HCT116 (cell line): Measurements from ENCODE around the gene GPC4. TPM values are rescaled to one million over a fixed set of nuclear protein-coding genes. Genes with fewer than 3 reads are reported as not detected.

Experiments used
- ATAC-seq: fragments of 200-7000 bp; cut with Tn5 transposase; 2 replicates; pipeline ENCODE4 v1.9.1; 2020; ENCODE audit warnings: mild to moderate bottlenecking, moderate library complexity
- BruUV-seq: library from RNA; stranded (reverse); fragments of 400-500 nt; replicated peaks from 2 replicates; lab custom pipeline; 2021; lab: Mats Ljungman, UMichigan
- CTCF ChIA-PET: fragments of 300-600 bp; sonication (Branson Sonifier 250); formaldehyde crosslinking; loops from one replicate; lab custom pipeline; 2021; ENCODE audit warnings: antibody characterized with exemption; lab: Charles Lee
- POLR2A ChIA-PET: fragments of 300-600, 350-600 bp; sonication (Branson Sonifier 250); formaldehyde crosslinking; loops from one replicate; lab custom pipeline; 2021; ENCODE audit warnings: antibody characterized with exemption; lab: Charles Lee
- RAD21 ChIA-PET, 2 experiments: fragments of 300-600 bp; sonication (Branson Sonifier 250); formaldehyde crosslinking; loops; one replicate each; lab custom pipeline; 2023; ENCODE audit warnings: low total read pairs in 2 of 2; ENCODE audit not compliant: uncharacterized antibody in 2 of 2, unreplicated experiment in 2 of 2, low non-redundant PET in 1 of 2; lab: Charles Lee
- DNase-seq: peaks from one replicate; pipeline ENCODE4 v3.0.0-alpha.2; 2010; ENCODE audit warnings: low read depth, low spot score
- H2AFZ ChIP-seq: fragments of 200-600 bp; shearing (Covaris generic), sonication (generic); 2 replicates; pipeline ENCODE4 v1.6.1; 2017; ENCODE audit warnings: low read depth, mixed run types, mixed read lengths, antibody characterized with exemption, low read length; ENCODE audit not compliant: poor library complexity, severe bottlenecking
- H3K27ac ChIP-seq: 2 replicates; pipeline ENCODE4 v1.5.1; 2012; ENCODE audit warnings: low read depth, low read length
- H3K27me3 ChIP-seq: fragments of 200-600 bp; sonication (generic); 2 replicates; pipeline ENCODE4 v1.6.1; 2016; ENCODE audit warnings: mixed run types, low read length, mixed read lengths; ENCODE audit not compliant: insufficient read depth
- H3K36me3 ChIP-seq, 2 experiments: fragments of 200-500 bp in 1 of 2; fragments of 200-600 bp in 1 of 2; sonication (Bioruptor generic) in 1 of 2; sonication (generic) in 1 of 2; 2 replicates each; pipeline versions ENCODE4 v1.5.1 to v1.6.1; 2014 to 2016; ENCODE audit warnings: low read length in 2 of 2, inconsistent platforms in 1 of 2, mixed read lengths in 1 of 2, mixed run types in 1 of 2; ENCODE audit not compliant: insufficient read depth in 2 of 2, control insufficient read depth in 1 of 2
- H3K4me1 ChIP-seq, 2 experiments: fragments of 200-600 bp in 1 of 2; sonication (generic) in 1 of 2; 2 replicates each; pipeline versions ENCODE4 v1.5.1 to v1.6.1; 2012 to 2017; ENCODE audit warnings: low read length in 2 of 2, inconsistent platforms in 1 of 2, mild to moderate bottlenecking in 1 of 2, mixed read lengths in 1 of 2, mixed run types in 1 of 2, moderate library complexity in 1 of 2; ENCODE audit not compliant: insufficient read depth in 2 of 2, control insufficient read depth in 1 of 2
- H3K4me2 ChIP-seq: fragments of 200-600 bp; sonication (generic); 2 replicates; pipeline ENCODE4 v1.6.1; 2017; ENCODE audit warnings: mixed run types, low read length, mixed read lengths
- H3K4me3 ChIP-seq, 2 experiments: fragments of 200-600 bp in 1 of 2; sonication (generic) in 1 of 2; replicated peaks in 1 of 2; 2 replicates each; pipeline ENCODE4 v1.5.1; 2011 to 2016; ENCODE audit warnings: low read length in 2 of 2, control low read depth in 1 of 2, low read depth in 1 of 2, mild to moderate bottlenecking in 1 of 2, mixed read lengths in 1 of 2, mixed run types in 1 of 2
- H3K79me2 ChIP-seq: fragments of 200-600 bp; sonication (generic); 2 replicates; pipeline ENCODE4 v1.6.1; 2017; ENCODE audit warnings: mild to moderate bottlenecking, mixed run types, low read length, moderate library complexity, mixed read lengths; ENCODE audit not compliant: insufficient read depth
- H3K9ac ChIP-seq: fragments of 200-600 bp; sonication (generic); 2 replicates; pipeline ENCODE4 v1.6.1; 2016; ENCODE audit warnings: low read length, mixed read lengths
- H3K9me2 ChIP-seq: fragments of 200-600 bp; sonication (generic), shearing (Covaris generic); 2 replicates; pipeline ENCODE4 v1.6.1; 2017; ENCODE audit warnings: mixed run types, mild to moderate bottlenecking, moderate library complexity; ENCODE audit not compliant: insufficient read depth
- H3K9me3 ChIP-seq, 2 experiments: fragments of 200-500 bp in 1 of 2; fragments of 200-600 bp in 1 of 2; sonication (Bioruptor generic) in 1 of 2; sonication (generic) in 1 of 2; 2 replicates each; pipeline ENCODE4 v1.6.1; 2014 to 2017; ENCODE audit warnings: low read length in 2 of 2, mixed read lengths in 2 of 2, inconsistent platforms in 1 of 2, low read depth in 1 of 2, mild to moderate bottlenecking in 1 of 2, mixed run types in 1 of 2, moderate library complexity in 1 of 2; ENCODE audit not compliant: control insufficient read depth in 1 of 2, insufficient read depth in 1 of 2
- H4K20me1 ChIP-seq: fragments of 200-600 bp; sonication (generic), shearing (Covaris generic); 2 replicates; pipeline ENCODE4 v1.6.1; 2017; ENCODE audit warnings: mixed run types, mild to moderate bottlenecking, moderate library complexity; ENCODE audit not compliant: insufficient read depth
- CBX3 ChIP-seq: IDR thresholded peaks from 2 replicates; pipeline ENCODE4 v1.6.1; 2012; ENCODE audit warnings: low read depth
- CEBPB ChIP-seq: IDR thresholded peaks from 2 replicates; pipeline ENCODE4 v1.6.1; 2012; ENCODE audit warnings: low read depth
- EGR1 ChIP-seq: IDR thresholded peaks from 2 replicates; pipeline ENCODE4 v1.6.1; 2012; ENCODE audit warnings: low read depth
- ELF1 ChIP-seq: IDR thresholded peaks from 2 replicates; pipeline ENCODE4 v1.6.1; 2012; ENCODE audit warnings: low read depth, borderline replicate concordance
- EZH2 ChIP-seq: fragments of 200-600 bp; sonication (generic); IDR thresholded peaks from 2 replicates; pipeline ENCODE4 v1.6.1; 2017; ENCODE audit warnings: antibody characterized with exemption, mixed run types
- EZH2phosphoT487 ChIP-seq: fragments of 200-600 bp; IDR thresholded peaks from 2 replicates; pipeline ENCODE4 v1.6.1; 2018; ENCODE audit warnings: antibody characterized with exemption, borderline replicate concordance
- JUND ChIP-seq: IDR thresholded peaks from 2 replicates; pipeline ENCODE4 v1.6.1; 2012
- POLR2A ChIP-seq: IDR thresholded peaks from 2 replicates; pipeline ENCODE4 v1.7.0; 2011; ENCODE audit warnings: borderline replicate concordance; ENCODE audit not compliant: insufficient read depth, insufficient read length; ENCODE audit errors: extremely low read depth
- RAD21 ChIP-seq: IDR thresholded peaks from 2 replicates; pipeline ENCODE4 v1.6.1; 2012; ENCODE audit warnings: low read depth, mild to moderate bottlenecking
- SIN3A ChIP-seq: IDR thresholded peaks from 2 replicates; pipeline ENCODE4 v1.6.1; 2012; ENCODE audit warnings: low read depth
- SP1 ChIP-seq: IDR thresholded peaks from 2 replicates; pipeline ENCODE4 v1.6.1; 2012; ENCODE audit warnings: low read depth
- SRF ChIP-seq: IDR thresholded peaks from 2 replicates; pipeline ENCODE4 v1.6.1; 2012; ENCODE audit warnings: low read depth
- TCF7L2 ChIP-seq: IDR thresholded peaks from 2 replicates; pipeline ENCODE4 v1.7.0; 2011; ENCODE audit warnings: borderline replicate concordance, inconsistent platforms; ENCODE audit not compliant: insufficient read depth, insufficient read length; ENCODE audit errors: extremely low read depth
- YY1 ChIP-seq: IDR thresholded peaks from 2 replicates; pipeline ENCODE4 v1.6.1; 2011; ENCODE audit warnings: low read length, low read depth, moderate library complexity, mild to moderate bottlenecking; ENCODE audit not compliant: insufficient replicate concordance; ENCODE audit errors: extremely low read depth
- ZFX ChIP-seq: fragments of 450-650 bp; IDR thresholded peaks from 2 replicates; pipeline ENCODE4 v1.6.1; 2017
- intact Hi-C: fragments of 100-400 bp; cut with micrococcal nuclease; formaldehyde crosslinking; loops from 2 replicates; pipeline ENCODE4 v1.10.0; 2022
- total RNA-seq: library from RNA; stranded (reverse); gene quantifications from one replicate; pipeline ENCODE4 v1.2.1, GENCODE V29; 2021; ENCODE audit not compliant: unreplicated experiment
- TF ChIP-seq, protein P1 (sequence below): IDR thresholded peaks from 2 replicates; pipeline ENCODE4 v1.6.1; 2012
- TF ChIP-seq, protein P2 (sequence below), 3 experiments: fragments of 200-600 bp in 1 of 3; sonication (generic) in 1 of 3; IDR thresholded peaks in 2 of 3; conservative IDR thresholded peaks in 1 of 3; 2 replicates each; pipeline ENCODE4 v1.5.1; 2012 to 2017; ENCODE audit warnings: low read depth in 2 of 3, low read length in 2 of 3, antibody characterized with exemption in 1 of 3, borderline replicate concordance in 1 of 3, control low read depth in 1 of 3, mild to moderate bottlenecking in 1 of 3, mixed read lengths in 1 of 3, mixed run types in 1 of 3, moderate library complexity in 1 of 3; ENCODE audit not compliant: insufficient read depth in 1 of 3
- TF ChIP-seq, protein P3 (sequence below): IDR thresholded peaks from 2 replicates; pipeline ENCODE4 v1.6.1; 2012
- TF ChIP-seq, protein P4 (sequence below): IDR thresholded peaks from 2 replicates; pipeline ENCODE4 v1.6.1; 2011; ENCODE audit warnings: mild to moderate bottlenecking, low read length, moderate library complexity; ENCODE audit not compliant: insufficient replicate concordance; ENCODE audit errors: extremely low read depth
- TF ChIP-seq, protein P5 (sequence below): IDR thresholded peaks from 2 replicates; pipeline ENCODE4 v1.6.1; 2012; ENCODE audit warnings: low read depth

The GPC4 gene
- total RNA-seq, 1 experiment from 2014 or later: 9.7 TPM

DNA sequence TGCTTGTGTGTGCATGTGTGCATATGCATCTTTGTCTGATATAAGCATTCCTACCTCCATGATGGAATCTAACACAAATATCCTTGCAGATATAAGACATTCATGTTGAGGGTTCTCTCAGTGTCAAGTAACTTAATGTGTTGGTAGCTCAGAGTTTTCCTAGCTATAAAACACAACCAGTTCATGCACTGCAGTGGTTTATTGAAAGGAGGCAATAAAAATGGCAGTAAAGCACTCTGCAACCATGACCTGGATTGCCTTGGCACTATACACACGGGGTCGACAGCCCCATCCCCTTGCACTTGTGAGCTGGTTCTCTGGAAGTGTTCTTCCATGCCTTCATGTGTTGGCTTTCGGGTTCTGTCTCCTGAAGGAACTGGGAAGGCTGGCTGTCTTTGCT is 38.9 kb downstream of the GPC4 start:
- Histone ChIP-seq H3K4me1 (no peaks in the 10 kb centered on the region), H3K27me3 (no peaks in the 10 kb centered on the region), H3K27ac (no peak overlapping the region), H2AFZ (no peak overlapping the region), H3K36me3 (no peaks in the 10 kb centered on the region), H3K4me2 (no peak overlapping the region), H4K20me1 (no peaks in the 10 kb centered on the region), H3K9me3 (no peaks in the 10 kb centered on the region), H3K9me2 (no peaks in the 10 kb centered on the region), H3K4me3 (no peak overlapping the region), H3K9ac (no peak overlapping the region), H3K79me2 (no peaks in the 10 kb centered on the region)
- ChIA-PET POLR2A (no interaction called here), RAD21 (no interaction called here), CTCF (no interaction called here)
- DNase-seq: no peak
- BruUV-seq: no TSS peak
- ATAC-seq: no peak
- intact Hi-C loops: no loop called here
- TF ChIP-seq EZH2phosphoT487: no peak
- TF ChIP-seq, protein P1, sequence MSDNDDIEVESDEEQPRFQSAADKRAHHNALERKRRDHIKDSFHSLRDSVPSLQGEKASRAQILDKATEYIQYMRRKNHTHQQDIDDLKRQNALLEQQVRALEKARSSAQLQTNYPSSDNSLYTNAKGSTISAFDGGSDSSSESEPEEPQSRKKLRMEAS: no peak
- TF ChIP-seq, protein P2, sequence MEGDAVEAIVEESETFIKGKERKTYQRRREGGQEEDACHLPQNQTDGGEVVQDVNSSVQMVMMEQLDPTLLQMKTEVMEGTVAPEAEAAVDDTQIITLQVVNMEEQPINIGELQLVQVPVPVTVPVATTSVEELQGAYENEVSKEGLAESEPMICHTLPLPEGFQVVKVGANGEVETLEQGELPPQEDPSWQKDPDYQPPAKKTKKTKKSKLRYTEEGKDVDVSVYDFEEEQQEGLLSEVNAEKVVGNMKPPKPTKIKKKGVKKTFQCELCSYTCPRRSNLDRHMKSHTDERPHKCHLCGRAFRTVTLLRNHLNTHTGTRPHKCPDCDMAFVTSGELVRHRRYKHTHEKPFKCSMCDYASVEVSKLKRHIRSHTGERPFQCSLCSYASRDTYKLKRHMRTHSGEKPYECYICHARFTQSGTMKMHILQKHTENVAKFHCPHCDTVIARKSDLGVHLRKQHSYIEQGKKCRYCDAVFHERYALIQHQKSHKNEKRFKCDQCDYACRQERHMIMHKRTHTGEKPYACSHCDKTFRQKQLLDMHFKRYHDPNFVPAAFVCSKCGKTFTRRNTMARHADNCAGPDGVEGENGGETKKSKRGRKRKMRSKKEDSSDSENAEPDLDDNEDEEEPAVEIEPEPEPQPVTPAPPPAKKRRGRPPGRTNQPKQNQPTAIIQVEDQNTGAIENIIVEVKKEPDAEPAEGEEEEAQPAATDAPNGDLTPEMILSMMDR (IDR thresholded peaks at IDR 0.05 in 2 of 3, conservative IDR thresholded peaks at IDR 0.05 in 1 of 3; ENCODE audit: borderline replicate concordance in 1 of 3, insufficient read depth in 1 of 3, low read depth in 2 of 3, low read length in 2 of 3): no peak
- no peak for TF ChIP-seq SRF
- TF ChIP-seq RAD21: no peak
- TF ChIP-seq CEBPB: no peak
- TF ChIP-seq EZH2: no peak
- no peak for TF ChIP-seq TCF7L2
- no peak for TF ChIP-seq EGR1
- TF ChIP-seq, protein P3, sequence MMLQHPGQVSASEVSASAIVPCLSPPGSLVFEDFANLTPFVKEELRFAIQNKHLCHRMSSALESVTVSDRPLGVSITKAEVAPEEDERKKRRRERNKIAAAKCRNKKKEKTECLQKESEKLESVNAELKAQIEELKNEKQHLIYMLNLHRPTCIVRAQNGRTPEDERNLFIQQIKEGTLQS: no peak
- no peak for TF ChIP-seq JUND
- TF ChIP-seq SIN3A: no peak
- TF ChIP-seq, protein P4, sequence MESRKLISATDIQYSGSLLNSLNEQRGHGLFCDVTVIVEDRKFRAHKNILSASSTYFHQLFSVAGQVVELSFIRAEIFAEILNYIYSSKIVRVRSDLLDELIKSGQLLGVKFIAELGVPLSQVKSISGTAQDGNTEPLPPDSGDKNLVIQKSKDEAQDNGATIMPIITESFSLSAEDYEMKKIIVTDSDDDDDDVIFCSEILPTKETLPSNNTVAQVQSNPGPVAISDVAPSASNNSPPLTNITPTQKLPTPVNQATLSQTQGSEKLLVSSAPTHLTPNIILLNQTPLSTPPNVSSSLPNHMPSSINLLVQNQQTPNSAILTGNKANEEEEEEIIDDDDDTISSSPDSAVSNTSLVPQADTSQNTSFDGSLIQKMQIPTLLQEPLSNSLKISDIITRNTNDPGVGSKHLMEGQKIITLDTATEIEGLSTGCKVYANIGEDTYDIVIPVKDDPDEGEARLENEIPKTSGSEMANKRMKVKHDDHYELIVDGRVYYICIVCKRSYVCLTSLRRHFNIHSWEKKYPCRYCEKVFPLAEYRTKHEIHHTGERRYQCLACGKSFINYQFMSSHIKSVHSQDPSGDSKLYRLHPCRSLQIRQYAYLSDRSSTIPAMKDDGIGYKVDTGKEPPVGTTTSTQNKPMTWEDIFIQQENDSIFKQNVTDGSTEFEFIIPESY: no peak
- no peak for TF ChIP-seq ZFX
- no peak for TF ChIP-seq POLR2A
- TF ChIP-seq, protein P5, sequence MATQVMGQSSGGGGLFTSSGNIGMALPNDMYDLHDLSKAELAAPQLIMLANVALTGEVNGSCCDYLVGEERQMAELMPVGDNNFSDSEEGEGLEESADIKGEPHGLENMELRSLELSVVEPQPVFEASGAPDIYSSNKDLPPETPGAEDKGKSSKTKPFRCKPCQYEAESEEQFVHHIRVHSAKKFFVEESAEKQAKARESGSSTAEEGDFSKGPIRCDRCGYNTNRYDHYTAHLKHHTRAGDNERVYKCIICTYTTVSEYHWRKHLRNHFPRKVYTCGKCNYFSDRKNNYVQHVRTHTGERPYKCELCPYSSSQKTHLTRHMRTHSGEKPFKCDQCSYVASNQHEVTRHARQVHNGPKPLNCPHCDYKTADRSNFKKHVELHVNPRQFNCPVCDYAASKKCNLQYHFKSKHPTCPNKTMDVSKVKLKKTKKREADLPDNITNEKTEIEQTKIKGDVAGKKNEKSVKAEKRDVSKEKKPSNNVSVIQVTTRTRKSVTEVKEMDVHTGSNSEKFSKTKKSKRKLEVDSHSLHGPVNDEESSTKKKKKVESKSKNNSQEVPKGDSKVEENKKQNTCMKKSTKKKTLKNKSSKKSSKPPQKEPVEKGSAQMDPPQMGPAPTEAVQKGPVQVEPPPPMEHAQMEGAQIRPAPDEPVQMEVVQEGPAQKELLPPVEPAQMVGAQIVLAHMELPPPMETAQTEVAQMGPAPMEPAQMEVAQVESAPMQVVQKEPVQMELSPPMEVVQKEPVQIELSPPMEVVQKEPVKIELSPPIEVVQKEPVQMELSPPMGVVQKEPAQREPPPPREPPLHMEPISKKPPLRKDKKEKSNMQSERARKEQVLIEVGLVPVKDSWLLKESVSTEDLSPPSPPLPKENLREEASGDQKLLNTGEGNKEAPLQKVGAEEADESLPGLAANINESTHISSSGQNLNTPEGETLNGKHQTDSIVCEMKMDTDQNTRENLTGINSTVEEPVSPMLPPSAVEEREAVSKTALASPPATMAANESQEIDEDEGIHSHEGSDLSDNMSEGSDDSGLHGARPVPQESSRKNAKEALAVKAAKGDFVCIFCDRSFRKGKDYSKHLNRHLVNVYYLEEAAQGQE: no peak
- TF ChIP-seq ELF1: no peak
- no peak for TF ChIP-seq CBX3
- no peak for TF ChIP-seq YY1
- no peak for TF ChIP-seq SP1
